Fibroblast of pulmonary artery (primary cell): ENCODE data around the gene IGF2R.
"Not testable (repeated sequence)": the region's sequence is repeated elsewhere in the genome, so short reads cannot be mapped to it uniquely, and the experiment has no call there.

Experiments used
- DNase-seq: peaks from one replicate; pipeline ENCODE4 v3.0.0-alpha.2; 2010; ENCODE audit warnings: low read depth
- H3K4me3 ChIP-seq: replicated peaks from 2 replicates; pipeline ENCODE4 v1.5.1; 2011; ENCODE audit warnings: low read depth, mild to moderate bottlenecking, control low read depth, low read length, moderate library complexity
- TF ChIP-seq, protein P1 (sequence below): IDR thresholded peaks from 2 replicates; pipeline ENCODE4 v1.5.1; 2011; ENCODE audit warnings: mild to moderate bottlenecking, control low read depth, low read length, inconsistent platforms; ENCODE audit errors: missing control alignments

IGF2R gene

DNA sequence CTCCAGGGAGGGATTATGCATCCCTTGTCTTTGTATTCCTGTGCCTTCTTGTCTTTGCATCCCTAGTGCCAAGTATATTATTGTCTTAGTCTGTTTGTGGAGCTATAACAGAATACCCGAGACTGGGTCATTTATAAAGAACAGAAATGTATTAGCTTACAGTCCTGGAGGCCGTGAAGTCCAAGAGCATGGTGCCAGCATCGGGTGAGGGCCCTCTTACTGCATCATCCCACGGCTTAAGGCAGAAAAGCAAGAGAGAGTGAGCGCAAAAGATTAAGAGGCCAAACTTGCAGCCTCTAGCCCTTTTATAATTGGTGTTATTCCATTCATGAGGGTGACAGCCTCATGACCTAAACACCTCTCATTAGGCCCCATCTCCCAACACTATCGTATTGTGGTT lies 8.4 kb upstream of the IGF2R start:
- H3K4me3 ChIP-seq, result no peak overlapping the region
- TF ChIP-seq, protein P1, sequence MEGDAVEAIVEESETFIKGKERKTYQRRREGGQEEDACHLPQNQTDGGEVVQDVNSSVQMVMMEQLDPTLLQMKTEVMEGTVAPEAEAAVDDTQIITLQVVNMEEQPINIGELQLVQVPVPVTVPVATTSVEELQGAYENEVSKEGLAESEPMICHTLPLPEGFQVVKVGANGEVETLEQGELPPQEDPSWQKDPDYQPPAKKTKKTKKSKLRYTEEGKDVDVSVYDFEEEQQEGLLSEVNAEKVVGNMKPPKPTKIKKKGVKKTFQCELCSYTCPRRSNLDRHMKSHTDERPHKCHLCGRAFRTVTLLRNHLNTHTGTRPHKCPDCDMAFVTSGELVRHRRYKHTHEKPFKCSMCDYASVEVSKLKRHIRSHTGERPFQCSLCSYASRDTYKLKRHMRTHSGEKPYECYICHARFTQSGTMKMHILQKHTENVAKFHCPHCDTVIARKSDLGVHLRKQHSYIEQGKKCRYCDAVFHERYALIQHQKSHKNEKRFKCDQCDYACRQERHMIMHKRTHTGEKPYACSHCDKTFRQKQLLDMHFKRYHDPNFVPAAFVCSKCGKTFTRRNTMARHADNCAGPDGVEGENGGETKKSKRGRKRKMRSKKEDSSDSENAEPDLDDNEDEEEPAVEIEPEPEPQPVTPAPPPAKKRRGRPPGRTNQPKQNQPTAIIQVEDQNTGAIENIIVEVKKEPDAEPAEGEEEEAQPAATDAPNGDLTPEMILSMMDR, result no peak
- DNase-seq, result no peak

DNA sequence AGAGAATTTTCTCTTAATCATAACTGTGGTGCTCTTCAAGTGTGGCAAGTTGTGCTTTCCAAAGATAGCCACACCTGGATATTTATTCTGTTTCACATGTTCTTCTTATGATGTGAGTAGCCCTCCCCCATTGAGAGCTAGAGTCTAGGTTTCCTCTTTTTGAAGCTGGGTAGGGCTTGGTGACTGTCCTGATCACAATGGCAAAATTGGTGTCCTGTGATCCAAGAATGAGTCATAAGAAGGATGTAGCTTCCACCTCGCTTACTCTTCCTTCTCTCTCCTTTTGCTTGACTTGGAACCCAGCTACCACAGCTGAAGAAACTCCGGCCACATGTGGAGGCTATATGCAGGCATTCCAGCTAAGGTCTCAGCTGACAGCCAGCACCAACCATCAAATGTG lies 7.4 kb upstream of the IGF2R start:
- TF ChIP-seq, protein P1, result no peak
- no peak for DNase-seq
- no peak overlapping the region for H3K4me3 ChIP-seq

DNA sequence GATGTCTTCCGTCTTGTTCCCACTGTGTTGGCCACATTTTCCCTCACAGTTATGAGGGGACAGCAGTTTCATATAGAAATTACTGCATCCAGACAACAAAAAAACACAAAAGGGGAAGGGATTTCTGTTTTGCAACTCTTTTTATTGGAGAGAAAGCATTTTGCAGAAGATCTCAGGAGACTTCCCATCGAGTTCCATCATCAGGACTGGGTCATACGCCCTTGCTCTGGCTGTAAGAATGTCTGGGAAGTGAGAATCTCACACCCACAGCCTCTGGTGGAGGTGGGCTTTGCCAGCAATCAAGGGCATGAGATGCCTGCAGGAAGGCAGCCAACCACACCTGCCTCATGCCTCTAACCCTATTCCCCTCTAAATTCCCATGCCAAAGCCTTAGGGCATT lies 5.8 kb upstream of the IGF2R start:
- DNase-seq, result no peak
- no peak overlapping the region for H3K4me3 ChIP-seq
- TF ChIP-seq, protein P1, result no peak

DNA sequence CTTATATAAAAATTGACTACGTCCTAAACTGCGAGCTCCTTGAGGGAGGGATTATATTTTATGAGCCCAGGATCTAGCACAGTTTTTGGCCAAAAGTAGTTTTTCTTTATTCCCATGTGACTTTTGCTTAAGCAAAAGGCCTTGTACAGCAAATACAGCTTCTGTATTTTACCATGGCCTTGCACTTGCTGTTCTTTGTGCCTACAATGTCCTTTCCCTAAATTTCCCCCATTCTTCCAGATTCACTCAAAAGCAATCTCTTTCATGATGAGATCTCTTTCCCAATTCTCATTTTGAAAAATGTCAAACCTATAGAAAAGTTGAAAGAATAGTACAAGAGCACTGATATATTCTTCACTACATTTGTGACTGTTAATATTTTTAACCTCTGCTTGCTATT lies 4.8 kb upstream of the IGF2R start:
- H3K4me3 ChIP-seq, result no peak overlapping the region
- TF ChIP-seq, protein P1, result no peak
- no peak for DNase-seq

GRCh38 chr6:159966339-159966738 lies 2.5 kb upstream of the IGF2R start:
- DNase-seq, result no peak
- TF ChIP-seq, protein P1, result no peak
- H3K4me3 ChIP-seq, result no peak overlapping the region

- TF ChIP-seq, protein P1, result no peak
- no peak for DNase-seq
- no peak overlapping the region for H3K4me3 ChIP-seq
These were observed 1.9 kb upstream of the IGF2R start for GRCh38 chr6:159966981-159967380.

- H3K4me3 ChIP-seq, DNase-seq: not testable (repeated sequence)
These were observed 1.3 kb upstream of the IGF2R start for GRCh38 chr6:159967621-159968020.
